Loucy (cell line): ENCODE results near the gene MIR17HG.

Experiments
- H2AFZ ChIP-seq: fragments of 200-600 bp; sonication (generic); 2 replicates; pipeline ENCODE4 v1.6.0; 2016; ENCODE audit warnings: antibody characterized with exemption, mild to moderate bottlenecking, low read length, moderate library complexity
- H3F3A ChIP-seq: fragments of 200-600 bp; 2 replicates; pipeline ENCODE4 v1.6.0; 2016; ENCODE audit warnings: antibody characterized with exemption, low read depth, mild to moderate bottlenecking
- H3K27me3 ChIP-seq: fragments of 200-600 bp; sonication (generic); 2 replicates; pipeline ENCODE4 v1.6.1; 2014; ENCODE audit warnings: low read length, mild to moderate bottlenecking; ENCODE audit not compliant: insufficient read depth, poor library complexity, severe bottlenecking
- H3K36me3 ChIP-seq: fragments of 200-600 bp; sonication (generic); 2 replicates; pipeline ENCODE4 v1.6.1; 2016; ENCODE audit warnings: low read length; ENCODE audit not compliant: insufficient read depth
- H3K4me1 ChIP-seq: fragments of 200-600 bp; sonication (generic); 2 replicates; pipeline ENCODE4 v1.5.1; 2014; ENCODE audit warnings: low read length, mild to moderate bottlenecking; ENCODE audit not compliant: insufficient read depth, poor library complexity, severe bottlenecking
- H3K4me2 ChIP-seq: fragments of 200-600 bp; sonication (generic); 2 replicates; pipeline ENCODE4 v1.6.0; 2014; ENCODE audit warnings: antibody characterized with exemption, low read length, low read depth, mild to moderate bottlenecking; ENCODE audit not compliant: poor library complexity, severe bottlenecking
- H3K4me3 ChIP-seq: fragments of 200-600 bp; sonication (generic); 2 replicates; pipeline ENCODE4 v1.5.1; 2014; ENCODE audit warnings: low read length, mild to moderate bottlenecking, mixed read lengths; ENCODE audit not compliant: poor library complexity, severe bottlenecking
- H3K79me2 ChIP-seq: fragments of 200-600 bp; sonication (generic); 2 replicates; pipeline ENCODE4 v1.6.1; 2014; ENCODE audit warnings: low read length; ENCODE audit not compliant: insufficient read depth
- H3K9ac ChIP-seq: fragments of 200-600 bp; sonication (generic); 2 replicates; pipeline ENCODE4 v1.6.0; 2014; ENCODE audit warnings: mild to moderate bottlenecking, low read depth, low read length, moderate library complexity; ENCODE audit not compliant: poor library complexity, severe bottlenecking
- H3K9me2 ChIP-seq: fragments of 200-600 bp; sonication (generic); replicated peaks from 2 replicates; pipeline ENCODE4 v1.6.1; 2016; ENCODE audit warnings: low read depth, low read length, mixed read lengths
- H3K9me3 ChIP-seq: fragments of 200-600 bp; sonication (generic); 2 replicates; pipeline ENCODE4 v1.6.1; 2014; ENCODE audit warnings: mild to moderate bottlenecking, antibody characterized with exemption, low read length, low read depth; ENCODE audit not compliant: insufficient read depth
- H4K20me1 ChIP-seq: fragments of 200-600 bp; sonication (generic); 2 replicates; pipeline ENCODE4 v1.6.0; 2014; ENCODE audit warnings: antibody characterized with exemption, low read length, mild to moderate bottlenecking; ENCODE audit not compliant: insufficient read depth, poor library complexity, severe bottlenecking
- CTCF ChIP-seq: fragments of 200-600 bp; sonication (generic); conservative IDR thresholded peaks from 2 replicates; pipeline ENCODE4 v1.5.1; 2014; ENCODE audit warnings: mild to moderate bottlenecking, antibody characterized with exemption, low read length
- EZH2phosphoT487 ChIP-seq: fragments of 200-600 bp; IDR thresholded peaks from 2 replicates; pipeline ENCODE4 v1.6.1; 2018; ENCODE audit warnings: antibody characterized with exemption, mild to moderate bottlenecking, moderate library complexity, borderline replicate concordance

Gene MIR17HG

GRCh38 chr13:91347202-91347995, at the start of gene MIR17HG:
MIR17HG (plus strand) TSS chr13:91347687.
- Histone ChIP-seq H3K9me3 (no peaks in the 10 kb centered on the region), H3K9ac (peak within 1 kb of the TSS; percentile 75), H2AFZ (peak within 1 kb of the TSS; percentile 97), H3K79me2 (peaks cover 47% of the 10 kb centered on the region), H3K4me3 (peak within 1 kb of the TSS; percentile 87), H3K27me3 (peaks cover 50% of the 10 kb centered on the region), H3K4me1 (peaks cover 29% of the 10 kb centered on the region), H3K9me2 (no peaks in the 10 kb centered on the region), H3K4me2 (peak within 1 kb of the TSS; percentile 79), H3K36me3 (peaks cover 33% of the 10 kb centered on the region), H3F3A (no peaks in the 10 kb centered on the region), H4K20me1 (peaks cover 35% of the 10 kb centered on the region)
- TF ChIP-seq CTCF (no peak), EZH2phosphoT487 (no peak)

GRCh38 chr13:91298060-91298459, 49.4 kb upstream of the MIR17HG start:
- Histone ChIP-seq H3K4me3 (no peak overlapping the region), H3K9ac (no peak overlapping the region), H3K4me1 (no peaks in the 10 kb centered on the region), H3K27me3 (no peaks in the 10 kb centered on the region), H3K4me2 (no peak overlapping the region), H2AFZ (no peak overlapping the region), H3K79me2 (no peaks in the 10 kb centered on the region), H3F3A (no peaks in the 10 kb centered on the region), H3K36me3 (no peaks in the 10 kb centered on the region), H4K20me1 (no peaks in the 10 kb centered on the region), H3K9me2 (no peaks in the 10 kb centered on the region), H3K9me3 (no peaks in the 10 kb centered on the region)
- TF ChIP-seq EZH2phosphoT487: no peak
- no peak for TF ChIP-seq CTCF

DNA sequence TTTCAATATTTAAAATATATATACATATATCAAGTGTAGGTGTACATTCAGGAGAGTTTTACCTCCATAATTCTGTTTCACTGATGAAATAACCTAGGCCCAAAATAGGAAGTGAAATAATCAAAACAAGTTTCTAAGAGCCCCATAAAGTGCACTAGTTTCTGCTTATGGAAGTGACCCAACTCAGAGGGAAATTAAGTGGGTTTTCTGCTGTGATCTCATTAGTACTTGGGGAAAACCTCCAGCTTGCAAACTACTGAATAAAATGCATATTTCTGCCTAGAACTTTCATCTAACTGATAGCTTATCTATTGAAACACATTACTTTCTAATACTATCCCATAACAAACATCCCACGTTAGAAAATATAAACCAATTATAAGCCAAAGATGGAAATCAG, 45.4 kb upstream of the MIR17HG start:
- Histone ChIP-seq H4K20me1 (no peaks in the 10 kb centered on the region), H3K4me3 (no peak overlapping the region), H3K4me2 (no peak overlapping the region), H3K4me1 (no peaks in the 10 kb centered on the region), H3K9ac (no peak overlapping the region), H3K9me2 (no peaks in the 10 kb centered on the region), H3K9me3 (no peaks in the 10 kb centered on the region), H2AFZ (no peak overlapping the region), H3F3A (no peaks in the 10 kb centered on the region), H3K36me3 (no peaks in the 10 kb centered on the region), H3K27me3 (no peaks in the 10 kb centered on the region), H3K79me2 (no peaks in the 10 kb centered on the region)
- TF ChIP-seq CTCF (no peak), EZH2phosphoT487 (no peak)
